T-helper 1 cell treated with Interleukin-12 subunit alpha and Interleukin-12 subunit beta and Interleukin-4 antibody, amounts not matched to agents 30 ng/mL and 1 ng/mL, for 36 hours (primary cell): Measurements from ENCODE around the gene GPX4. TPM values are rescaled to one million over a fixed set of nuclear protein-coding genes. Genes with fewer than 3 reads are reported as not detected.

Experiments used
- intact Hi-C: fragments of 100-400 bp; cut with micrococcal nuclease; formaldehyde crosslinking; loops from one replicate; pipeline ENCODE4 v1.15.1; 2024
- total RNA-seq: library from RNA; stranded (reverse); gene quantifications from 2 replicates; pipeline ENCODE4 v1.2.3, GENCODE V29; 2022

GPX4 gene
- total RNA-seq, 1 donor from 2014 or later, result 142 TPM

DNA sequence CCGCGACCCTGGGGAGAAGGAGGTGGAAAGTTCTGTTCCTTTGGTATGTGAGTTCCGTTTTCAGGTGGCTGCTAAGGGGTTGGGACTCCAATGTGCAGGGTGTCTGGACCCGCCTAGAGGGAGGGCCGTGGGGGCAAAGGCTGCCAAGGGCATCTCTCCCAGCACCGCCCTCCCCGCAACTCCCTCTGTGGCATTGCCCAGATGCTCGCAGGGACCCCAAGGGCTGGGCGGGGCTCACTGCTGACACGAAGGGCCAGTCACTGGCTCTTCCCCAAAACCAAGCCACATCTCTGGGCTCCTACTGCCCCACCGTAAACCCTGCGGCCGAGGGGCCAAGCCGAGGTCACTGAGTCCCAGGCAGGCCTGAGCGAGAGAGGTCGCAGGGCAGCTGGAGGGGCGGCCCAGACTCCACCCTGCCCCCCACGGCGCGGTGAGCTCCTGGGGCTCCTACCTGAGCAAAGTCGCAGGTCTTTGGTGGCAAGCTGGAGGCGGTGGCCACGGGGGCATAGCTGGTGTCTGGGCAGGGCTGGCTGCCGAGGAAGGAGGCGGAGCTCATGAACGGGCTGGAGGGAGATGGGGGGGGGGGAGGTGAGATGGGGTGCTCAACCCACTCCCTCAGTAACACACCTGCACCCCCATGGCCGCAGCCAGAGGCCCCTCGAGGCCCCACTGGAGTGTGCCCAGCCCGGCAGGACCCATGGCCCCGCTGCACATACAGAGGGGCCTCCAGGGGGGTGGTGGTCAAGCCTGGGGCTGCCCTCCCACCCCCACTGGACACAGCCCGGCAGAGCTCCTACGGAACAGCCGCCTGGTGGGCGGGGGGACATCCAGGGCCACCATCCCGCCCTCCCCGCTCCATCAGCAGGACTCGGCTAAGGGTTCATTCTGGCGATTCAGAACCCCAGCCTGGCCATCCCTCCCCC, 43.3 kb downstream of the GPX4 start:
- intact Hi-C loops, result no loop called here

DNA sequence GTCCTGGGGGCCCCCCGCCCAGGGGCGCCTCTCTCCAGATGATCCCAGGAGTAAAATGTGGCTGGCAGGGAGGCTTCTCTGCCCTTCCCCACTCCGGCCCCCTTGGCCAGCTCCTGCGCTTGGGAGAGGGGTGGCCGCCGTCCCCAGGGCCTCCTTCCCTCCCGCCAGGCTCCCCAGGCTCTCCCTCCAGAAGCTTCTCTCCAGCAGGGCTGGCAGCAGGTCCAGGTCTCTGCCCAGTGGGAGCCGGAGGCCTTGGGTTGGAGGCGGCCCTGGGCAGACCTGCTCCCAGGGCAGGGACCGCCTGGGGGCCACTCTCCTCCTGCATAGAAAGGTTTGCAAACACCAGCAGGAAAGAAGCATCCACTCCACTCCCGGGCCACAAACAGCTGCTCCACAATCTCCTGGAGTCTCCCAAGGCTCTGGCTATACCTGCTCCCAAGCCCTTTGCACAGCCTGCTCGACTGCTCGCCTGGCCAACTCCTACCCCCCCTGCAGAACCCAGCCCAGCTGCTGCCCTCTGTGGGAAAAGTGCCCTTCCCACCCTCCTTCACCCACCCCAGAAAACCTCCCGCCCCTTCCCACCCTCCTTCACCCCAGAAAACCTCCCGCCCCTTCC, 44.2 kb downstream of the GPX4 start:
- intact Hi-C loops, result no loop called here

GRCh38 chr19:1149259-1150045, 45.7 kb downstream of the GPX4 start:
- intact Hi-C loops, result no loop called here

- intact Hi-C loops, result no loop called here
Observed at GRCh38 chr19:1150333-1151036, 46.7 kb downstream of the GPX4 start.

DNA sequence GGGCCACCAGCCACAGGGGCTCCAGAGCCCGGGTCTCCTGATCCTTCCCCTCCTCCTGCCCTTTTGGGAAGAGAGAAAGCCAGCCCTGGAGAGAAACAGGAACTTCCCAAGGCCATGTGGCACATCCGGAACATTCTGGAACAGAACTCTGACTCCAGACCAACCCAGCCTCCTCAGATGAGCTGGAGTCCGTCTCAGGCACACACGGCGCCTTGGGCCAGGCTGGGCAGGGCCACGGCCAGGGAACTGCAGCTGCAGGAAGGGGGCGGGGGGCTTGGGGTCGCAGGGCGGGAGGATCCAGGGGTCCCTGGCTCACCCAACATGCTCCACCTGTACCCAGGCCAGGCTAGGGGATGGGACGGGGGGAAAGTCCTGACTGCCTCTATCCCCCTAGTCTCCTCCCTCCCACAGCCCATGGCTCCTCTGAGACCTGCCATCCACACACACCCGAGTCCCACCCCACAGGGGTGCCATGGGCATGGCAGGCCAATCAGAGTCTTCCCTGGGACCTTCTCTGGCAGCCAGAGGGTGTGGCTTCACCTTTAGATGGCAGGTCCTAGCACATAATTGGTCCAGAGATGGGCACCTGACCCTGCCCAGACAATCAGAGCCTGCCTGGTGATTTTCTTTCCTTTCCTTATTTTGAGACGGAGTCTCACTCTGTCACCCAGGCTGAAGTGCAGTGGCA, 47.4 kb downstream of the GPX4 start:
- intact Hi-C loops, result no loop called here

DNA sequence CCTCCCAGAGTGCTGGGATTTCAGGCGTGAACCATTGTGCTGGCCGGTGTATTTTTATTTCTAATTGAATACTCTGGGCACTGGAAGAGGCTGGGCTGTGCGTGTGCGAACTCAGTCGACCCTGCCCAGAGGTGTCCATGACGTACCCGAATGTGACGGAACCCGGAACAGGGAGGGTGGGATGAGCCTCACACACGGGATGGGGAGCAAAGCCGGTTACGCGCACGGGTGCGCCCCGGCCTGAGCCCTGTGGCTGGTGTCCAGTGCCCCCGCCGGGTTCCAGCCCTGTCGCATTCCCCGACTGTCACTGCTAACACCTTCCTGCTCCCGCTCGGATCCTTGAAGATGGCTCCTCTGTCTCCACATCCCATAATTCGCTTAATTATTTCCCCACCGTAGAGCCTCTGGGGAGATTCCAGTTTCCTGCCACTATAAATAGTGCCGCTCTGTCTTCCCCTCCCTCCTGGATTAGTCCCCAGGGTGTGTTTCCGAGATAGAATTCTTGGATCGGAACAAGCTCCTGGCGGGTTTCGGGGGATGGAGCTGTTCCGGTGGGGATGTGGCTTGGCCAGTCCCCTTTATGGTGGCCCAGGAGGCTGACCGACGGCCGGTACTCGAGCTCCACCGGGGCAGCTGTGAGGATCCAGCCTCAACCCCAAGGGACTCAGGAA, 48.3 kb downstream of the GPX4 start:
- intact Hi-C loops, result no loop called here

- intact Hi-C loops, result no loop called here
Observed at GRCh38 chr19:1153891-1154730, 50.3 kb downstream of the GPX4 start.

GRCh38 chr19:1154731-1155351, 51.0 kb downstream of the GPX4 start:
- intact Hi-C loops, result no loop called here

DNA sequence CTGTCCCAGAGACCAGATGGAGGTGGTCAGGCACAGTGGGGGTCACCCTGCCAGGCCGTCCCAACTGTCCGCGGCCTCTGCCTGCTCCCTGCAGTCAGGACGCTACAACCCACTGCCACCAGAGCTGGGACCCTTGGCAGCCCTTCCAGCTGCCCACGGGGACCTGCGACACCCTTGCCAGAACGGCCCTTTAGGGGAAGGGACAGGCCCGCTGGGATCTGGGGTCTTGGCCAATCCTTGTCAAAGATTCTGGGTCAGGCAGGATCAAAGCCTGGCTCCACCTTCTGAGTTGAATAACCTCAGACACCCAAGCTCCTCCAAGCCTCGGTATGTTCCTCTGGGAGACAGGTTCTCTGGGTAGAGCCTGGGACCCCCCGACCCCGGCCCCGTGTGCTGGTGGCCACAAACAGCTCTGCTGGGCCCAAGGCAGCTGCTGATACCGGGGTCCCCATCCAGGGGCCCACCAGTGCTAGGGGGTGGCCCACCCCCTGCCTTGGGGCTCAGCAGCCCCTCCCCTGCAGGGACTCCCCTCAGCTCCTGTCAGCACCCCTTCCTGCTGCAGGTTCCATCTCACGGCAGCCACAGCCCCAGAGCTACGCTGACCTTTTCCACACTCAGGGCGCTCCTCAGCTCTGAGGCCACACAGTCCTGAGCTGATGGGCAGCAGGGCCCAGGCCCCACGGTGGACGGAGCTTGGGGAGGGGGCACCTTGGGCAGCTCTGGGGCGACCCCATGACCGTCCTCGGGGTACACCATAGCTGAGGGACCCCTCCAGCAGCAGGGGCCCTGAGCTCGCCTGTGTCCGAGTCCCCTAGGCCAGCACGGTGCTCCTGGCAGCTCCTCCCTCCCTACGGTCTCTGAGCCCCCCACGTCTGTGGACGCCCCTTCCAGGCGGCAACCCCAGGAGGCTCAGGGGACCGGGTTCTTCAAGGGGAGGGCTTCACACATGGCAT, 51.8 kb downstream of the GPX4 start:
- intact Hi-C loops, result no loop called here

Other genes starting within 250 kb of the GPX4 start
- gene CFD, start 244.3 kb upstream of the GPX4 start, total RNA-seq, result 1.0 and 1.2 TPM in 2 replicates
- gene MED16, start 210.8 kb upstream of the GPX4 start, total RNA-seq, result 64.3 and 74.3 TPM in 2 replicates
- not detected in 2 replicates for gene RNU6-9, start 210.5 kb upstream of the GPX4 start, total RNA-seq
- gene R3HDM4, start 190.8 kb upstream of the GPX4 start, total RNA-seq, result 122 and 138 TPM in 2 replicates
- gene KISS1R, start 186.7 kb upstream of the GPX4 start, total RNA-seq, result 1.1 and 2.2 TPM in 2 replicates
- gene ARID3A, start 178.0 kb upstream of the GPX4 start, total RNA-seq, result 27.3 and 28.9 TPM in 2 replicates
- gene WDR18, start 119.6 kb upstream of the GPX4 start, total RNA-seq, result 54.8 and 57.5 TPM in 2 replicates
- not detected in 2 replicates for gene GRIN3B, start 103.6 kb upstream of the GPX4 start, total RNA-seq
- 181 and 185 TPM in 2 replicates for gene TMEM259, start 82.9 kb upstream of the GPX4 start, total RNA-seq
- not detected in 2 replicates for gene RNU6-2, start 82.5 kb upstream of the GPX4 start, total RNA-seq
- gene CNN2, start 77.4 kb upstream of the GPX4 start, total RNA-seq, result 436 and 459 TPM in 2 replicates
- 63.6 and 71.7 TPM in 2 replicates for gene ABCA7, start 63.9 kb upstream of the GPX4 start, total RNA-seq
- gene ARHGAP45, start 36.8 kb upstream of the GPX4 start, total RNA-seq, result 471 and 479 TPM in 2 replicates
- 155 and 170 TPM in 2 replicates for gene POLR2E, start 8.6 kb upstream of the GPX4 start, total RNA-seq
- gene SBNO2, start 70.3 kb downstream of the GPX4 start, total RNA-seq, result 164 and 179 TPM in 2 replicates
- gene STK11, start 101.8 kb downstream of the GPX4 start, total RNA-seq, result 68.7 and 77.1 TPM in 2 replicates
- gene CBARP, start 134.0 kb downstream of the GPX4 start, total RNA-seq, result 0.10 TPM in 1 of 2 replicates, not detected in the other
- 161 and 183 TPM in 2 replicates for gene ATP5F1D, start 137.8 kb downstream of the GPX4 start, total RNA-seq
- 106 and 107 TPM in 2 replicates for gene MIDN, start 144.6 kb downstream of the GPX4 start, total RNA-seq
- gene CIRBP, start 165.3 kb downstream of the GPX4 start, total RNA-seq, result 208 and 213 TPM in 2 replicates
- gene FAM174C, start 171.5 kb downstream of the GPX4 start, total RNA-seq, result 55.8 and 64.6 TPM in 2 replicates
- not detected in 2 replicates for gene EFNA2, start 181.9 kb downstream of the GPX4 start, total RNA-seq